GM12878 (cell line): ENCODE results near the gene KPNA1. TPM values are rescaled to one million over a fixed set of nuclear protein-coding genes. Genes with fewer than 3 reads are reported as not detected.

Experiments
- ATAC-seq: fragments of 200-7000 bp; cut with Tn5 transposase; 3 replicates; pipeline ENCODE4 v1.9.1; 2020; ENCODE audit warnings: mild to moderate bottlenecking, moderate library complexity
- BruUV-seq: library from RNA; stranded (reverse); fragments of 400-500 nt; replicated peaks from 2 replicates; lab custom pipeline; 2021; lab: Mats Ljungman, UMichigan
- CTCF ChIA-PET: fragments of 300-600 bp; sonication (Branson Sonifier 250); formaldehyde crosslinking; extraction: SDS; loops from one replicate; lab custom pipeline; 2021; ENCODE audit warnings: inconsistent platforms; lab: Yijun Ruan, JAX
- POLR2A ChIA-PET: fragments of 350-600 bp; formaldehyde crosslinking; extraction: SDS; loops from one replicate; lab custom pipeline; 2021; ENCODE audit warnings: inconsistent platforms; lab: Charles Lee
- RAD21 ChIA-PET: fragments of 300-600 bp; sonication (Branson Sonifier 250); formaldehyde crosslinking; loops from one replicate; lab custom pipeline; 2023; ENCODE audit warnings: antibody characterized with exemption; ENCODE audit not compliant: unreplicated experiment; lab: Charles Lee
- SMC1A ChIA-PET: fragments of 300-600 bp; sonication (Branson Sonifier 250); formaldehyde crosslinking; loops from one replicate; lab custom pipeline; 2023; ENCODE audit not compliant: unreplicated experiment, uncharacterized antibody; lab: Charles Lee
- DNase-seq: peaks from one replicate; pipeline ENCODE4 v3.0.0-alpha.2; 2011; ENCODE audit warnings: low read depth, low spot score
- FAIRE-seq: peaks from 3 replicates; lab custom pipeline; 2011; peaks lifted over from hg19 to GRCh38; lab: Jason Lieb, UNC
- H2AFZ ChIP-seq: 2 replicates; pipeline ENCODE4 v1.6.0; 2011; ENCODE audit warnings: low read depth, low read length, control low read depth; ENCODE audit not compliant: control insufficient read depth
- H3K27ac ChIP-seq: 2 replicates; pipeline ENCODE4 v1.5.1; 2011; ENCODE audit warnings: control low read depth; ENCODE audit not compliant: control insufficient read depth, insufficient read depth
- H3K27me3 ChIP-seq, 2 experiments: replicated peaks in 1 of 2; 2 replicates each; pipeline versions ENCODE4 v1.6.0 to v1.6.1; 2011; ENCODE audit warnings: low read length in 1 of 2; ENCODE audit not compliant: control insufficient read depth in 2 of 2, insufficient read depth in 2 of 2
- H3K36me3 ChIP-seq, 2 experiments: 2 replicates each; pipeline ENCODE4 v1.5.1; 2011; ENCODE audit warnings: low read length in 1 of 2; ENCODE audit not compliant: control insufficient read depth in 2 of 2, insufficient read depth in 2 of 2
- H3K4me1 ChIP-seq: 2 replicates; pipeline ENCODE4 v1.6.1; 2011; ENCODE audit warnings: mild to moderate bottlenecking, low read length, moderate library complexity, mixed read lengths; ENCODE audit not compliant: control insufficient read depth, insufficient read depth
- H3K4me2 ChIP-seq: 2 replicates; pipeline ENCODE4 v1.6.0; 2011; ENCODE audit warnings: control low read depth; ENCODE audit not compliant: control insufficient read depth, insufficient read depth
- H3K4me3 ChIP-seq: fragments of 200-600 bp; sonication (generic); 2 replicates; pipeline ENCODE4 v1.5.1; 2016
- H3K79me2 ChIP-seq: 2 replicates; pipeline ENCODE4 v1.6.0; 2011; ENCODE audit warnings: low read length; ENCODE audit not compliant: control insufficient read depth, insufficient read depth
- H3K9ac ChIP-seq: 2 replicates; pipeline ENCODE4 v1.8.0; 2011; ENCODE audit warnings: low read length, control low read depth, mixed read lengths; ENCODE audit not compliant: control insufficient read depth, insufficient read depth
- H3K9me3 ChIP-seq: replicated peaks from 3 replicates; pipeline ENCODE4 v1.5.1; 2011; ENCODE audit warnings: mild to moderate bottlenecking, low read length; ENCODE audit not compliant: control insufficient read depth, insufficient read depth
- H4K20me1 ChIP-seq: 2 replicates; pipeline ENCODE4 v1.6.0; 2011; ENCODE audit not compliant: control insufficient read depth, insufficient read depth
- MAX ChIP-seq: IDR thresholded peaks from 2 replicates; pipeline ENCODE4 v1.6.1; 2012; ENCODE audit warnings: low read depth, low read length, improper control_type of control experiment
- MTA2 ChIP-seq: fragments of 450-650 bp; IDR thresholded peaks from 2 replicates; pipeline ENCODE4 v1.6.1; 2016; ENCODE audit warnings: low read depth, mild to moderate bottlenecking, moderate library complexity
- RUNX3 ChIP-seq: IDR thresholded peaks from 2 replicates; pipeline ENCODE4 v1.6.1; 2012; ENCODE audit warnings: low read length, inconsistent platforms
- SKIL ChIP-seq: fragments of 450-650 bp; IDR thresholded peaks from 2 replicates; pipeline ENCODE4 v1.6.1; 2017; ENCODE audit warnings: mild to moderate bottlenecking, low read depth, inconsistent platforms; ENCODE audit not compliant: poor library complexity, severe bottlenecking
- TCF7 ChIP-seq: IDR thresholded peaks from 2 replicates; pipeline ENCODE4 v1.6.1; 2014; ENCODE audit warnings: antibody characterized with exemption, borderline replicate concordance
- ZNF687 ChIP-seq: fragments of 450-650 bp; IDR thresholded peaks from 2 replicates; pipeline ENCODE4 v1.6.1; 2017; ENCODE audit warnings: mild to moderate bottlenecking, moderate library complexity
- WGBS: methylation state at CpG from one replicate; pipeline ENCODE4 v1.1.6; 2016; ENCODE audit warnings: low lambda C conversion rate; ENCODE audit not compliant: insufficient replicate concordance, insufficient coverage; ENCODE audit errors: missing lambda C conversion rate; 5-methylcytosine and 5-hydroxymethylcytosine counted together
- in situ Hi-C: fragments of 300-500 bp; cut with MboI; formaldehyde crosslinking; loops from 9 replicates; pipeline ENCODE4 v1.14.3; 2018; ENCODE audit warnings: mixed read lengths
- intact Hi-C: fragments of 100-400 bp; cut with micrococcal nuclease; formaldehyde crosslinking; loops from one replicate; pipeline ENCODE4 v1.14.2; 2022; ENCODE audit not compliant: unreplicated experiment
- polyA plus RNA-seq, 11 experiments: library from polyadenylated mRNA; depleted of rRNA in 4 of 11; unstranded in 6 of 11; stranded (reverse) in 5 of 11; fragments of >200 nt; fragmentation: Nextera tagmentation in 4 of 11; fragmentation: Illumina TruSeq in 1 of 11; extraction: Ambion mirVana in 4 of 11; extraction: Trizol in 1 of 11; gene quantifications; 1 replicate in 1 of 11; 2 replicates in 10 of 11; pipeline versions ENCODE4 v1.2.1 to v1.2.3, GENCODE V29; 2011 to 2016; ENCODE audit warnings: inconsistent platforms in 2 of 11, missing spikeins in 2 of 11, low read depth in 1 of 11
- total RNA-seq, 4 experiments: library from RNA; depleted of rRNA in 3 of 4; stranded (reverse); fragments of >200 nt in 3 of 4; fragmentation: Illumina TruSeq in 1 of 4; extraction: Trizol in 1 of 4; gene quantifications; 2 replicates each; pipeline versions ENCODE4 v1.2.1 to v1.2.3, GENCODE V29; 2013 to 2021

Gene KPNA1
- total and polyA plus RNA-seq, 10 of the 15 experiments (the other 5 are each of a cell fraction or from before 2014, with no cell fraction given), result 8.5 to 52.7 (median 41.0) TPM

GRCh38 chr3:122469659-122470058, 45.1 kb downstream of the KPNA1 start:
- in situ Hi-C loops (no loop called here), intact Hi-C loops (loop anchor here (5.0 kb wide), 1 partner anchor 208 kb away; no protein-coding TSS in a partner anchor)
- no peak overlapping the region for H2AFZ ChIP-seq
- H4K20me1 ChIP-seq, result no peaks in the 10 kb centered on the region
- peak overlapping the region; percentile 53 for H3K4me2 ChIP-seq
- H3K4me3 ChIP-seq, result no peak overlapping the region
- BruUV-seq, result no TSS peak
- FAIRE-seq, result no peak
- RAD21 ChIA-PET, result interaction anchor here (1.2 to 2.9 kb wide), 11 partner anchors 10 to 210 kb away, joined by 3 to 14 read pairs (median 5); partner anchors contain the start of genes FAM162A and KPNA1
- SMC1A ChIA-PET, result interaction anchor here (0.7 to 5.6 kb wide), 18 partner anchors 13 to 404 kb away, joined by 3 to 61 read pairs (median 4); partner anchors contain the start of genes FAM162A and KPNA1
- H3K9me3 ChIP-seq, result no peaks in the 10 kb centered on the region; the same call in 2 of the 3 replicates
- peaks cover 0 to 6% of the 10 kb centered on the region in 2 experiments; a peak in 2 of 4 replicates for H3K36me3 ChIP-seq
- peak; percentile 54 for ATAC-seq
- POLR2A ChIA-PET, result interaction anchor here (1.2 to 1.9 kb wide), 3 partner anchors 44 to 209 kb away, joined by 3 to 8 read pairs (median 6); partner anchors contain the start of gene KPNA1
- 22% methylated on average over 1 of the region's 1 CpG for WGBS
- no peak overlapping the region for H3K9ac ChIP-seq
- H3K4me1 ChIP-seq, result peaks cover 16% of the 10 kb centered on the region
- H3K79me2 ChIP-seq, result peaks cover 45% of the 10 kb centered on the region
- no peak for DNase-seq
- peak overlapping the region; percentile 53 for H3K27ac ChIP-seq
- CTCF ChIA-PET, result interaction anchor here (0.9 to 1.5 kb wide), 7 partner anchors 13 to 285 kb away, joined by 3 to 9 read pairs (median 3); partner anchors contain the start of gene FAM162A
- H3K27me3 ChIP-seq, result no peaks in the 10 kb centered on the region
- TF ChIP-seq TCF7 (no peak), RUNX3 (peak; percentile 8; the same call in 1 of the 2 replicates)

- no peak overlapping the region for H3K4me3 ChIP-seq
- H3K36me3 ChIP-seq, result peaks cover 0 to 6% of the 10 kb centered on the region in 2 experiments; a peak in 2 of 4 replicates
- CTCF ChIA-PET, result interaction anchor here (0.6 to 2.1 kb wide), 7 partner anchors 10 to 286 kb away, joined by 3 to 18 read pairs (median 4); no protein-coding TSS in a partner anchor
- no peak overlapping the region for H3K9ac ChIP-seq
- intact Hi-C loops, result loop anchor here (5.0 kb wide), 1 partner anchor 208 kb away; no protein-coding TSS in a partner anchor
- FAIRE-seq, result no peak
- POLR2A ChIA-PET, result interaction anchor here (0.7 to 2.9 kb wide), 7 partner anchors 39 to 210 kb away, joined by 3 to 9 read pairs (median 5); partner anchors contain the start of genes FAM162A and KPNA1
- H3K9me3 ChIP-seq, result no peaks in the 10 kb centered on the region; the same call in 2 of the 3 replicates
- H4K20me1 ChIP-seq, result no peaks in the 10 kb centered on the region
- RAD21 ChIA-PET, result interaction anchor here (0.6 to 2.9 kb wide), 15 partner anchors 8 to 210 kb away, joined by 3 to 14 read pairs (median 4); partner anchors contain the start of genes FAM162A and KPNA1
- SMC1A ChIA-PET, result interaction anchor here (0.6 to 5.6 kb wide), 21 partner anchors 8 to 562 kb away, joined by 3 to 61 read pairs (median 4); partner anchors contain the start of gene KPNA1
- DNase-seq, result peak; percentile 30
- peaks cover 16% of the 10 kb centered on the region for H3K4me1 ChIP-seq
- no TSS peak for BruUV-seq
- no peaks in the 10 kb centered on the region for H3K27me3 ChIP-seq
- H3K79me2 ChIP-seq, result peaks cover 43% of the 10 kb centered on the region
- in situ Hi-C loops, result no loop called here
- ATAC-seq, result peak; percentile 88
- H3K4me2 ChIP-seq, result peak overlapping the region; percentile 53
- peak overlapping the region; percentile 53 for H3K27ac ChIP-seq
- WGBS, result 64% methylated on average over 3 of the region's 3 CpGs
- H2AFZ ChIP-seq, result no peak overlapping the region
- no peak for TF ChIP-seq MAX
- peak; percentile 57 for TF ChIP-seq SKIL
- 0 out of 2 replicates have a peak, but pooled peaks have one; percentile 32 for TF ChIP-seq ZNF687
- TF ChIP-seq MTA2, result peak; percentile 92
These were observed 45.7 kb downstream of the KPNA1 start for GRCh38 chr3:122468896-122469533.
